Measurements from ENCODE around the gene MOB3B.

MOB3B gene

GRCh38 chr9:27373851-27374250 is 155.8 kb downstream of the MOB3B start:
- DNase-seq (ENCODE audit: low spot score), result no peak
- in situ Hi-C loops (cut with MboI; ENCODE audit: low sequenced_read_pairs, unreplicated experiment), result no loop called here
- TF ChIP-seq CTCF (IDR thresholded peaks at IDR 0.05; ENCODE audit: borderline replicate concordance, control extremely low read depth, extremely low read depth, insufficient read depth, missing control alignments), result no peak

GRCh38 chr9:27372615-27373014 is 157.0 kb downstream of the MOB3B start:
- no peak for TF ChIP-seq CTCF (IDR thresholded peaks at IDR 0.05; ENCODE audit: borderline replicate concordance, control extremely low read depth, extremely low read depth, insufficient read depth, missing control alignments)
- no peak for DNase-seq (ENCODE audit: low spot score)
- in situ Hi-C loops (cut with MboI; ENCODE audit: low sequenced_read_pairs, unreplicated experiment), result no loop called here

- TF ChIP-seq CTCF (IDR thresholded peaks at IDR 0.05; ENCODE audit: borderline replicate concordance, control extremely low read depth, extremely low read depth, insufficient read depth, missing control alignments), result no peak
- in situ Hi-C loops (cut with MboI; ENCODE audit: low sequenced_read_pairs, unreplicated experiment), result no loop called here
Observed at GRCh38 chr9:27371382-27371781, 158.2 kb downstream of the MOB3B start.

GRCh38 chr9:27369591-27369990 is 160.0 kb downstream of the MOB3B start:
- DNase-seq (ENCODE audit: low spot score), result no peak
- in situ Hi-C loops (cut with MboI; ENCODE audit: low sequenced_read_pairs, unreplicated experiment), result no loop called here
- TF ChIP-seq CTCF (IDR thresholded peaks at IDR 0.05; ENCODE audit: borderline replicate concordance, control extremely low read depth, extremely low read depth, insufficient read depth, missing control alignments), result no peak

More at GRCh38 chr9:27371382-27371781, 158.2 kb downstream of the MOB3B start:
- DNase-seq (ENCODE audit: low spot score), result no peak

- in situ Hi-C loops (cut with MboI; ENCODE audit: low sequenced_read_pairs, unreplicated experiment), result no loop called here
- TF ChIP-seq CTCF (IDR thresholded peaks at IDR 0.05; ENCODE audit: borderline replicate concordance, control extremely low read depth, extremely low read depth, insufficient read depth, missing control alignments), result no peak
Observed at GRCh38 chr9:27368316-27368985, 161.2 kb downstream of the MOB3B start.

GRCh38 chr9:27367921-27368315 is 161.7 kb downstream of the MOB3B start:
- TF ChIP-seq CTCF (IDR thresholded peaks at IDR 0.05; ENCODE audit: borderline replicate concordance, control extremely low read depth, extremely low read depth, insufficient read depth, missing control alignments), result no peak
- in situ Hi-C loops (cut with MboI; ENCODE audit: low sequenced_read_pairs, unreplicated experiment), result no loop called here
- DNase-seq (ENCODE audit: low spot score), result no peak

More at GRCh38 chr9:27368316-27368985, 161.2 kb downstream of the MOB3B start:
- DNase-seq (ENCODE audit: low spot score), result no peak
